GM12891 (cell line): Measurements from ENCODE around the gene PLCB1.
A peak's percentile ranks its signal among the peaks of the same experiment; 100 is the strongest.

ENCODE experiments used
- DNase-seq: peaks from one replicate; pipeline ENCODE4 v3.0.0; 2011; ENCODE audit warnings: low spot score; ENCODE audit not compliant: insufficient read length
- FAIRE-seq: peaks from 2 replicates; lab custom pipeline; 2011; peaks lifted over from hg19 to GRCh38; lab: Jason Lieb, UNC
- PAX5 ChIP-seq: IDR thresholded peaks from 2 replicates; pipeline ENCODE4 v1.6.1; 2011; ENCODE audit warnings: low read length, moderate library complexity, mild to moderate bottlenecking; ENCODE audit not compliant: insufficient read depth, severe bottlenecking
- POLR2A ChIP-seq: IDR thresholded peaks from 2 replicates; pipeline ENCODE4 v1.6.1; 2011; ENCODE audit warnings: low read depth, low read length, control low read depth
- POLR2AphosphoS5 ChIP-seq: IDR thresholded peaks from 2 replicates; pipeline ENCODE4 v1.6.1; 2011; ENCODE audit warnings: low read depth, low read length, control low read depth
- POU2F2 ChIP-seq: IDR thresholded peaks from 2 replicates; pipeline ENCODE4 v1.6.1; 2011; ENCODE audit warnings: low read depth, mild to moderate bottlenecking, control low read depth, low read length, moderate library complexity
- SPI1 ChIP-seq: IDR thresholded peaks from 2 replicates; pipeline ENCODE4 v1.6.1; 2011; ENCODE audit warnings: low read depth, low read length, control low read depth
- TAF1 ChIP-seq: IDR thresholded peaks from 2 replicates; pipeline ENCODE4 v1.6.1; 2011; ENCODE audit warnings: low read depth, low read length, control low read depth

Gene PLCB1

GRCh38 chr20:8602389-8603116, 470.5 kb downstream of the PLCB1 start:
- peak; percentile 72 for FAIRE-seq
- no peak for TF ChIP-seq POLR2AphosphoS5
- TF ChIP-seq POLR2A: no peak
- no peak for TF ChIP-seq POU2F2
- TF ChIP-seq TAF1: no peak
- no peak for TF ChIP-seq PAX5
- TF ChIP-seq SPI1: no peak
- DNase-seq: no peak

GRCh38 chr20:8608470-8608869, 476.4 kb downstream of the PLCB1 start:
- FAIRE-seq: no peak
- TF ChIP-seq POLR2AphosphoS5: no peak
- TF ChIP-seq POLR2A: no peak
- no peak for TF ChIP-seq SPI1
- TF ChIP-seq PAX5: no peak
- TF ChIP-seq TAF1: no peak
- TF ChIP-seq POU2F2: no peak
- DNase-seq: no peak

GRCh38 chr20:8616792-8617191, 484.7 kb downstream of the PLCB1 start:
- TF ChIP-seq SPI1: no peak
- no peak for TF ChIP-seq POU2F2
- TF ChIP-seq PAX5: no peak
- no peak for TF ChIP-seq POLR2AphosphoS5
- TF ChIP-seq TAF1: no peak
- TF ChIP-seq POLR2A: no peak
- FAIRE-seq (no peak), DNase-seq (no peak)

- DNase-seq (no peak), FAIRE-seq (no peak)
- TF ChIP-seq POLR2AphosphoS5 (no peak), PAX5 (no peak), POLR2A (no peak), SPI1 (no peak), POU2F2 (no peak), TAF1 (no peak)
These were observed 488.9 kb downstream of the PLCB1 start for GRCh38 chr20:8621001-8621400.

- TF ChIP-seq TAF1: no peak
- no peak for TF ChIP-seq PAX5
- no peak for TF ChIP-seq POLR2AphosphoS5
- TF ChIP-seq SPI1: no peak
- no peak for FAIRE-seq
These were observed 492.0 kb downstream of the PLCB1 start for GRCh38 chr20:8624046-8624445.

GRCh38 chr20:8624616-8625015, 492.6 kb downstream of the PLCB1 start:
- no peak for FAIRE-seq
- no peak for DNase-seq
- TF ChIP-seq POLR2A (no peak), PAX5 (no peak), POU2F2 (no peak), TAF1 (no peak), SPI1 (no peak), POLR2AphosphoS5 (no peak)

More at GRCh38 chr20:8624046-8624445, 492.0 kb downstream of the PLCB1 start:
- DNase-seq: no peak

- DNase-seq (no peak), FAIRE-seq (no peak)
- no peak for TF ChIP-seq POLR2AphosphoS5
- no peak for TF ChIP-seq TAF1
- no peak for TF ChIP-seq POLR2A
- no peak for TF ChIP-seq PAX5
- no peak for TF ChIP-seq POU2F2
- no peak for TF ChIP-seq SPI1
These were observed 495.4 kb downstream of the PLCB1 start for GRCh38 chr20:8627340-8628004.

- TF ChIP-seq SPI1 (no peak), TAF1 (no peak), PAX5 (no peak), POU2F2 (no peak), POLR2AphosphoS5 (no peak)
- FAIRE-seq: no peak
- no peak for DNase-seq
These were observed 499.2 kb downstream of the PLCB1 start for GRCh38 chr20:8631271-8631670.

- DNase-seq: no peak
- TF ChIP-seq TAF1: no peak
- no peak for TF ChIP-seq POLR2A
- no peak for TF ChIP-seq SPI1
- TF ChIP-seq PAX5: no peak
- no peak for TF ChIP-seq POU2F2
- no peak for TF ChIP-seq POLR2AphosphoS5
- no peak for FAIRE-seq
These were observed 501.3 kb downstream of the PLCB1 start for GRCh38 chr20:8633366-8633765.
